EL (cell line): ENCODE data around the gene ZNF451.
A peak's percentile ranks its signal among the peaks of the same experiment; 100 is the strongest.
"Not testable (repeated sequence)": the region's sequence is repeated elsewhere in the genome, so short reads cannot be mapped to it uniquely, and the experiment has no call there.

Source experiments
- DNase-seq: peaks from one replicate; pipeline ENCODE4 v3.0.0-alpha.2; 2016

Gene ZNF451

GRCh38 chr6:57089687-57090457 lies at the start of gene ZNF451:
ZNF451 (plus strand) TSS chr6:57090188; CDS start chr6:57090254, 66 bp downstream.
- DNase-seq = peak; percentile 98

GRCh38 chr6:57044061-57044460 lies 45.9 kb upstream of the ZNF451 start:
- DNase-seq = not testable (repeated sequence)

- DNase-seq = no peak
Measured at GRCh38 chr6:57044568-57044967, 45.4 kb upstream of the ZNF451 start.

- peak; percentile 93 for DNase-seq
Measured at GRCh38 chr6:57046332-57047256, 43.4 kb upstream of the ZNF451 start, which contains the start of gene KIAA1586. KIAA1586 (plus strand) TSS chr6:57046693; CDS start chr6:57046756, 63 bp downstream.

GRCh38 chr6:57047257-57047585 lies 42.8 kb upstream of the ZNF451 start:
- DNase-seq = not testable (repeated sequence)

GRCh38 chr6:57047859-57048258 lies 42.1 kb upstream of the ZNF451 start:
- not testable (repeated sequence) for DNase-seq

- no peak for DNase-seq
Measured at GRCh38 chr6:57048577-57048976, 41.4 kb upstream of the ZNF451 start.

- DNase-seq = no peak
Measured at GRCh38 chr6:57063847-57064246, 26.1 kb upstream of the ZNF451 start.

- DNase-seq = peak; percentile 51
Measured at GRCh38 chr6:57064809-57065208, 25.2 kb upstream of the ZNF451 start.

- DNase-seq = peak; percentile 16
Measured at GRCh38 chr6:57068061-57068460, 21.9 kb upstream of the ZNF451 start.

- no peak for DNase-seq
Measured at GRCh38 chr6:57069228-57069627, 20.8 kb upstream of the ZNF451 start.

GRCh38 chr6:57069920-57070331 lies 20.1 kb upstream of the ZNF451 start:
- no peak for DNase-seq

GRCh38 chr6:57072108-57072507 lies 17.9 kb upstream of the ZNF451 start:
- DNase-seq = no peak

GRCh38 chr6:57074383-57074782 lies 15.6 kb upstream of the ZNF451 start:
- no peak for DNase-seq

GRCh38 chr6:57075092-57075491 lies 14.9 kb upstream of the ZNF451 start:
- no peak for DNase-seq

GRCh38 chr6:57078531-57079207 lies 11.3 kb upstream of the ZNF451 start:
- DNase-seq = no peak

GRCh38 chr6:57085471-57085870 lies 4.5 kb upstream of the ZNF451 start:
- DNase-seq = no peak

- DNase-seq = no peak
Measured at GRCh38 chr6:57086843-57087242, 3.1 kb upstream of the ZNF451 start.

- no peak for DNase-seq
Measured at GRCh38 chr6:57087916-57088315, 2.1 kb upstream of the ZNF451 start.

GRCh38 chr6:57089265-57089664 lies 723 bp upstream of the ZNF451 start:
- no peak for DNase-seq

GRCh38 chr6:57090458-57091067 lies 575 bp downstream of the ZNF451 start:
- not testable (repeated sequence) for DNase-seq

- not testable (repeated sequence) for DNase-seq
Measured at GRCh38 chr6:57091375-57091774, 1.4 kb downstream of the ZNF451 start.

GRCh38 chr6:57094689-57095088 lies 4.7 kb downstream of the ZNF451 start:
- DNase-seq = no peak
